ENCODE measurements around the gene DOK4.
A peak's percentile ranks its signal among the peaks of the same experiment; 100 is the strongest.
"Not testable (repeated sequence)": the region's sequence is repeated elsewhere in the genome, so short reads cannot be mapped to it uniquely, and the experiment has no call there.

DOK4 gene

GRCh38 chr16:57475711-57476339, 10.5 kb downstream of the DOK4 start:
- peak; percentile 68 for DNase-seq

GRCh38 chr16:57474671-57475661, 11.3 kb downstream of the DOK4 start:
- no peak for DNase-seq

- DNase-seq: no peak
These were observed 12.4 kb downstream of the DOK4 start for GRCh38 chr16:57473906-57474305.

GRCh38 chr16:57473176-57473840, 13.0 kb downstream of the DOK4 start:
- DNase-seq: no peak

- no peak for DNase-seq
These were observed 13.6 kb downstream of the DOK4 start for GRCh38 chr16:57472665-57473060.

GRCh38 chr16:57471852-57472664, 14.2 kb downstream of the DOK4 start:
- DNase-seq: no peak

GRCh38 chr16:57471209-57471608, 15.1 kb downstream of the DOK4 start:
- no peak for DNase-seq

- DNase-seq: no peak
These were observed 15.6 kb downstream of the DOK4 start for GRCh38 chr16:57470711-57471110.

GRCh38 chr16:57469917-57470470, 16.3 kb downstream of the DOK4 start:
- no peak for DNase-seq

- no peak for DNase-seq
These were observed 17.2 kb downstream of the DOK4 start for GRCh38 chr16:57469046-57469445.

GRCh38 chr16:57468346-57468745, 17.9 kb downstream of the DOK4 start:
- no peak for DNase-seq

GRCh38 chr16:57464523-57464922, 21.8 kb downstream of the DOK4 start:
- DNase-seq: no peak

GRCh38 chr16:57462978-57463362, 23.3 kb downstream of the DOK4 start:
- DNase-seq: no peak

GRCh38 chr16:57462209-57462977, 23.9 kb downstream of the DOK4 start, which contains the start of gene POLR2C:
Gene POLR2C (plus strand): TSS chr16:57462679. CDS start chr16:57462725, 46 bp downstream.
- DNase-seq: peak; percentile 94

- no peak for DNase-seq
These were observed 34.3 kb downstream of the DOK4 start for GRCh38 chr16:57452021-57452420.

GRCh38 chr16:57447186-57447962, 38.9 kb downstream of the DOK4 start, which contains the start of the genes CIAPIN1 and COQ9:
Gene CIAPIN1 (minus strand): TSS chr16:57447385. CDS start chr16:57440928, 6,457 bp downstream.
Gene COQ9 (plus strand): TSS chr16:57447479. CDS start chr16:57447506, 27 bp downstream.
- DNase-seq: peak; percentile 93

GRCh38 chr16:57446531-57447185, 39.6 kb downstream of the DOK4 start:
- peak; percentile 26 for DNase-seq

GRCh38 chr16:57445510-57445909, 40.8 kb downstream of the DOK4 start:
- no peak for DNase-seq

- no peak for DNase-seq
These were observed 41.6 kb downstream of the DOK4 start for GRCh38 chr16:57444711-57445110.

- not testable (repeated sequence) for DNase-seq
These were observed 45.7 kb downstream of the DOK4 start for GRCh38 chr16:57440551-57440950.
